Hematopoietic multipotent progenitor cell (in vitro differentiated cells): ENCODE measurements around the gene IGF1R. TPM values are rescaled to one million over a fixed set of nuclear protein-coding genes. Genes with fewer than 3 reads are reported as not detected.

ENCODE experiments used
- DNase-seq, 3 donors: peaks; one replicate each; pipeline ENCODE4 v3.0.0-alpha.2; 2011 to 2015; ENCODE audit warnings: low read depth in 2 of 3, low spot score in 2 of 3
- total RNA-seq: library from RNA; depleted of rRNA; stranded (reverse); fragments of >200 nt; gene quantifications from one replicate; pipeline ENCODE4 v1.2.3, GENCODE V29; 2012

IGF1R gene
- total RNA-seq, 1 donor: 81.9 TPM

DNA sequence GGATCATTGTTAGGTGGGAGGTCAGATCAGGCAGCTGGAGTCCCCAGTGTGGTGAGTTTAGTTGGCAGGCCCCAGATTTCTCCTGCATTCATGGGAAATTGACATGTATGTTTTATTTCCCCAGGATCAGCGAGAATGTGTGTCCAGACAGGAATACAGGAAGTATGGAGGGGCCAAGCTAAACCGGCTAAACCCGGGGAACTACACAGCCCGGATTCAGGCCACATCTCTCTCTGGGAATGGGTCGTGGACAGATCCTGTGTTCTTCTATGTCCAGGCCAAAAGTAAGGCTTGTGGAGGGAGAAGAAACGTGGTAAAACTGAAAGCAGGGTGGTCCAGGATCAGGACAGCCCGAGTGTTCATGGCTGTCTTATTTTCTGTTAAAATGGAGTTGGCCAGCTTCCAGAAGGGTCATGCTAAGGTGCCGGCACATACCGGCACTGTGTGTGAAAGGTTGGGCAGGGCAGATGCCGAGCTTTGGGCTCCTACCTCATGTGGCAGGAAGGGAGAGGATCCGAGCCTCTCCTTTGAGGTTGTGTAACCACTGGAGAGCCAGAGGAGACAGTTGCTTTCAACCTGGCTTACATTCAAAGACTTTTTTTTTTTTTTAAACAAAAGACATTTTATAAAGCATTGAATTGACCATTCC lies 276.2 kb downstream of the IGF1R start:
- DNase-seq: no peak

DNA sequence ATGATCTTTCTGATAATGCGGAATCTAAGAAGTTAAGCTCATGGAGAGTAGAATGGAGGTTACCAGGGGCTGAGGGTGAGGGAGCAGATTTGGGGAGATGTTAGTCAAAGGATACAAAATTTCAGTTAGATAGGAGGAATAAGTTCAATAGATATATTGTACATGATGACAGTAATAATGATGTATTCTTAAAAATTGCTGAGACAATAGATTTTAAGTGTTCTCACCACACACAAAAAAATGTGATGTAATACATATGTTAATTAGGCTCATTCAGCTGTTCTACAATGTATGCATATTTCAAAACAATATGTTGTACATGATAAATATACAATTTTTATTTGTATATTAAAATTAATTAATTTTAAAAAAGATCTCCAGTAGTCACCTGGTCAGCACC lies 277.9 kb downstream of the IGF1R start:
- DNase-seq: no peak

DNA sequence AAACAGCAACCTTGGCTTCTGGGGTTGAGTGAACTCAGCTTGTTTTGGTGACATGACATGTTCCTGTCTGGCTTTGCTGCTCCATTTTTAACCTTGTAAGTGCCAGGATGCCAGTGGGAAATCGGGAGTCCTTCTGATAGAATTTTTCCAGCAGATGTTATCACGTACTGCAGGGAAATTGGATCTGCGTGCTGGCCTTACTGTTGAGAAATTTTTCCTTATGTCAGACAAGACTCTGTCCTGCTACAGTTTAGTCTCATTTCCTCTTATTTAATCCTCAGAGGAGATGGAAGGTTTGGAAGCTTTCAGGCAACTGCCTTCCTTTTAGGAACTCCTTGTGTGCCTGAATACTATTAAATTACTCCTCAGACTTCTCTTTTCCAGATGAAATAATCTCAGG lies 278.7 kb downstream of the IGF1R start:
- no peak for DNase-seq

DNA sequence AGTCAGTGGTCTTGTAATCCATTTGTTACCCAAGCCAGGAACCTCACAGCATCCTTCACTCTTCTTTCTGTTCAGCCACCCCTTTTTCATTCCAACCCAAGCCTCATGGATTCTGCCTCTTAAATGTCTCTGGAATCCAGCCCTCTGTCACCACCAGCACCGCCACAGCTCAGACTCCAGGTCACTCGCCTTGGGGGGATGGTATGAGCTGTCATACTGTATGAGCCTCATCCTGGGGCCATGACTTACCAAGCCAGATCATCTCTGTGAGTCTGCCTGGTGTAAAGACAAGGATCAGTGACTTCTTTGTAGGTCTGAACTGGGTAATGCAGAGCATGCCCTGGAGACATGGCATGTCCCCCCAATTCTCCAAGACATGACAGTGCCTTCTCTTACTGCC lies 279.7 kb downstream of the IGF1R start:
- DNase-seq: no peak

DNA sequence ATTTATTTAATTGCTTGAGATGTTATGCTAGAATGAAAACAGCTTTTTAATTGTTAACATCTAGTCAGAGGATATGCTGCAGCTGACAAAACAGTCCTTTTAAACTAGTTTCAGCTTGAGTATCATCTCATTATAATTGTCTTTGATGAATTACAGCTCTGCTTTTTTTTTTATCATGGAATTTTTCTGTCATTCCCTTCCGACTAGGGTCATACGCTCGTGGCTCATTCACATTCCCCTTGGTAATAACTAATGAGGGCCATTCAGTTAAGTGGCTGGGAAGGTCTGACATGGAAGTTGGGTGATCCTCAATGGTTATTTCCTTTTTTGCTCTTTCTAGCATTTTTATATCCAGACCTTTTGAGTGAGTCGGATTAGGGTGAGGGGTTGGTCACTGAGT lies 282.2 kb downstream of the IGF1R start:
- DNase-seq: no peak

DNA sequence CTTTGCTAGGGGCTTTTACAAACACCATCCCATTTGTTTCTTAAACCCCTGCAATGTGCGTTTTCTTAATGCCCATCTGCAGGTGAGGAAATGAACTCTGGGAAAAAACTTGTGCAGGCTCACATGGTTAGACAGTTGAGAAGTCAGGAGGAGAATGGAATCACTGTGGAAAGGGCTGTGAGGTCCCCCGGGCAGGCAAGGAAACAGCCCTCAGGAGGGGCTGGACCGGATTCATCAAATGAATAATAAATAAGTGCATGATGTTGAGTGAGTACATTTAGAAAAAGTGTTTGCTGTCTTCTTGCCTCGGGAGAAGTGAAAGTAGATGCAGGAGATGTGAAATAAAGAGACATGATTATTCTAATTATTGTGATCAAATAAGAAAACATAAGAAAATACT lies 282.7 kb downstream of the IGF1R start:
- DNase-seq: no peak

DNA sequence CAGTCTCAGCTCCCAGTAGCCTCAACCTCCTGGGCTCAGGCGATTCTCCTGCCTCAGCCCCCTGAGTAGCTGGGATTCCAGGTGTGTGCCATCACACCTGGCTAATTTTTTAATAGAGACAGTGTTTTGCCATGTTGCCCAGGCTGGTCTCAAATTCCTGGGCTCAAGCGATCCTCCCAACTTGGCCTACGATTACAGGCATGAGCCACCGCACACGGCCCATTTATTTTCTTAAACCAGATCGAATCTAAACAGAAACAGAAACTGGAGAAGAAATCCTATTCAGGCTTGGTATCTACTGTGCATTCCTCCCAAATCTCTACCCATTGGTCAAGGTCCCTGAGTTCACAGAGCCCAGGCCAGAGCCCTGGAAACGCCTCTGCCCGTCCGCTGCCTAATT lies 285.1 kb downstream of the IGF1R start:
- no peak for DNase-seq

DNA sequence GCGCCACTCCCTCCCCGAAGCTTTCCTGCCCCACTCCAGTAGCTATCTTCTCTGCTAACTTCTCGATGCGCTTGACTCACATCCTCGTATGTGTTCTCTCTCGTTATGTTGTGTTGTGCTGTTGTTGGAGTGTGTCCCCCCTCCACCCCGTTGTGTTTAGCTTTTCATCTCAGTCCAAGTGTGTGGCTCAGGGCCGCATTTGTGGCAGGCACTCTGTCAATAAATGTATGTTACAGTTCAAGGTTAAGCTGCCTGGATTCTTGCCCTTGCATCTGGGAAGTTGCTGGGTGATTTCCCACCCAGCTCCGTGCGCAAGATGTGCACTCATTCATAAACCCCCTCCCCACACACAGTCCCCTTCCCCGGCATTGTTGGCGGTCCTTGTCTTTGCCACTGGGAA lies 287.4 kb downstream of the IGF1R start:
- no peak for DNase-seq

DNA sequence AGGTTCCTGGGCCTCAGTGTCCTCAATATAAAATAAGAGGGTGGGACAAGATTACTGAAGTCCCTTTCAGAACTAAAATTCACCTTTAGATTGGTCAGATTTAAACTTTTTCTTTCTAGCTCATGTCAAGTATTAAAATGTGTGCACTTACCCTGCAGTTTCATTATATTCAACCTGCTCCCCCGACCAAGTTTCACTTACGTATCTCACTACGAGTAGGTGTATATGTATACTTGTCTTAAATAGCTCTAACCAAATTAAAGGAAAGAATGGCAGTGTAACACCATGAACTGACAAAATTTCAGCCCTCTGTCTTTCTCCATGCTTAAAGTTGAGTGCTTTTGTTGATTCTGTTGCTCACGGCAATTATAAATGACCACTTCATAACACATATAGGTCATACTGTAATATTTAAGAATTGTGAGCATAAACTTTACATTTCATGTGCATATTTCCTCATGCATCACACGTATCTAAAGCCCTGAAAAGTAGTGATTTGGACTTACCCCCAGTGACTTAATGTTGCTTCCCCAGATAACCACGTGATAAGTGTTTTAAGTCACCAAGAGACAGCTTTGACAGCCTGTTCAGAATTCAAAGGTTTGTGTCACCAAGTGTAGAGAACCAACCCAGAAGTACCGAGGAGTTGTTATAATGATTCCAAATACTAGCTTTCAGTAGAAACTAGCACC lies 289.2 kb downstream of the IGF1R start:
- no peak for DNase-seq

DNA sequence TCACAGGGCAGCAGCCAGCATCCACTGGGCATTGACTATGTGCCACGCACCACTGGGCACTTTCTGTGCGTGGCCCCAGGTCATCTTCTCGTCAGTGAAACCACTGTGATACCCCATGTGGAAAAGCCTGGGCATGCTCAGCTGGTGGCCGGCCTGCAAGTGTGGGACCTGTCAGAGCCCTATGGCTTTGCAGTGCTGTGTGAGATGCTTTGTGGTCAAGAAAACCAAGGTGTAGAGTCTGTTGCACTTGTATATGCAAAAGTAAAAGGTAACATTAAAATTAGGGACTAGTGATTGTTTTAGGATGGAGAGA lies 289.7 kb downstream of the IGF1R start:
- DNase-seq: no peak

DNA sequence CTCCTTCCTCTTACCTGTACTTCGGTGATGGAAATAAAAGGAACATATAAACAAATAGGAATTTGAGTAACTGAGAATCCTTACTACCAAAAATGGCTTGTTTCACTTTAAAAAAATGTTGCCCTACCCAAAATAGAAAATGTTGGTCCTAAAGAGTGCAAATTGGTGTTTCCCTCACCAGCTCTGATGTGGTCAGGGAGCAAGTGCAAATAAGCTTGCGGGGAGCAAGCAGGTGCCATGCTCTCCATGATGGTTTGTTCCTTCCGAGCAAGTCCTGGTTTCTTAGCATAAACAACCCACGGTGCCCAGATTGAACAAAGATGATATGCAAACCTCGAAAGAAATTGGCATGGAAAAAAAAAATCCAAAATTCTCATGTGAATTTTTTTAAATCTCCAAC lies 290.5 kb downstream of the IGF1R start:
- no peak for DNase-seq

DNA sequence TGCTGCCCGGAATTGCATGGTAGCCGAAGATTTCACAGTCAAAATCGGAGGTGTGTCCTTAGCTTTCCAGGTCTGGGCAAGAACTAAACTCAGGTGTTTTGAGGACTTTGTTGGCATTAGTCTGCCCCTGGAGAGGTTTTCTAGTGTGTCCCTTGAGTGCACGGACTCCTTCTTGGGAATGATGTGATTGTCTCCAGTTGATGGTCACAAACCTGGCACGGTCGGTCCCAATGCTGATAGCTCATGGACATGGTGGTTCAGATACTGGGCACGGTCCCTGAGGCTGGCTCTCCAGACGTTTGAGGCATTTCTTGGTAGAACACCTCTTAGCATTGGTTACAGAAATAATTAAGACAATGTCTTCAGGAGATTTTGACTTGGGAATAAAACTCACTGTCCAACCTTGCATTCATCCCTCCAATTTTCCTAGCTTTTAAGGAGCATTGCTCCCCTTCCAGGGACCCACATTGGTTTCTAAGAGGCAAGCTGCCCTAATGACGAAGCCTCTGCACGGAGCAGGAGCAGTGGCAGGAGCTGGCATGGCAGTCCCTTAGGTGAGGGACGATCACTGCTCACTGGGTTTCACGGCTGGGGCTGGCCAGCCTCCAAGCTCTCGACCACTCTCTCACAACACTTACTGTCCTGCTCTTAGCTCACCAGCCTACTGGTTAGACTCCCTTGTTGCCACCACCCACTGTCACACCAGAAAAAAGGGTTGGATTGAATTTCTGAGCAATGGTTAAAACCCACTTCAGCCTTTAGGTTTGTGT lies 291.2 kb downstream of the IGF1R start:
- DNase-seq: no peak

DNA sequence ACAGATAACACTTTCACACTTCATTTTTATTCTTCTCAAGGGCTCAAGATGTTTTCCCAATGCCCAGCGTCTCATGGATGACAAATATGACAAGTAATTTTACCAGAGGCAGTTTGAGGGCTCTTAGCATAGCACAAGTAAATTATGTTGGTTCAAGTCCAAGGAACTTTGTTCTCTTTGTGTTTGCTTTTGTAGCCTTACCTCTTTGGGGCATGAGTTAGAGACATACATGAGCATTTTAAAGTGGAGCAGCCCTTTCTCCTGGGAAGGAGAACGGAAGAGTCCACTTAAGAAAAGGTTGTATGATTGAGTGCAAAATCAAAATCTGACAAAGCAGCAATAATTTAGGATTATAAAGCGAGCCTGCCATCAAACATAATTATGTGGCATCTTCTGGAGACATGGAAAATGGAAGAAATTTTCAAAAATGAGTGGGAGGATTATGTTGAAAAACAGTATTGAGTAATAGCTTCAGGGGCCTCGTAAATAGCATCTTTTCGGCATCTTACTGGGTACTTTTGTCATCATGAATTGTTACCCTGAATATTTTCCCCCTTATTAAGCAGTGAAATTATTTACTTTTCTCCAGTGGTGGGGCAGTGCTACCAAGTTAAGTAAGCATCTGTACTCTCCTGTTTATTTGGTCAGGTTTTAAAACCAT lies 293.4 kb downstream of the IGF1R start:
- no peak for DNase-seq

DNA sequence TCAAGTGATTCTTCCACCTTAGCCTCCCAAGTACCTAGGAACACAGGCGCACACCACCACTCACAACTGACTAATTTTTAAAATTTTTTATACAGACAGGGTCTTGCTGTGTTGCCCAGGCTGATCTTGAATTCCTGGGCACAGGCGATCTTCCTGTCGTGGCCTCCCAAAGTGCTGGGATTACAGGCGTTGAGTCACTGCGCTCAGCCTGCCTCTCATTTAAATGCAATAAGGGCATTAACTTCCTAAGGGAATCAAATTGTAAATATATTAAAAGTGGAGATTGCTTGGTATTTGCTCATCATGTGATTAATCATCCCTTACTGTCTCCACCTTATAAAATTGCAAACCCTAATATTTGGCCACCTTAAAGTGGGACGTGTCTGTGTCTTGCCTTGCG lies 294.1 kb downstream of the IGF1R start:
- DNase-seq: no peak

DNA sequence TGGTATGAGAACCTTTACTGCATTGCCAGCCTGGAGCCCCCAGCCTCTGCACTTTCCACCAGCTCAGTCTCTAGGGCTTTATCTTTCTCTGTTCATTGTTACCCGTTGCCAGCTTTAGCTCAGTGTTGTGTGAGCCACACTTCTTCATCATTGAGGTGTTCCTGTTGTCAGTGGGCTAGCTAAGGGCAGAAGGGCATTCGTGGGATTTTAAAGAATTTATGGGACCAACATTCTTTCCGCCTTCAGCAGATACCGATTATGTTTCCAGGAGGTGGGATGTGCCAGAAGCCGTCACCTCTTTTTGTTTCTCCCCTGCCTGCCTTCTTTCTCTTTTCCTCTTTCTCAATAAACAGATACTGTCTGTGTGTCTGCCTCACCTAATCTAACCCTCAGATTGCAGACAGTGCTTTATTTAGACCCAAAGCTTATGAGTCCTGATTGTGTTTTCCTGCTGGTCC lies 294.7 kb downstream of the IGF1R start:
- DNase-seq: no peak

DNA sequence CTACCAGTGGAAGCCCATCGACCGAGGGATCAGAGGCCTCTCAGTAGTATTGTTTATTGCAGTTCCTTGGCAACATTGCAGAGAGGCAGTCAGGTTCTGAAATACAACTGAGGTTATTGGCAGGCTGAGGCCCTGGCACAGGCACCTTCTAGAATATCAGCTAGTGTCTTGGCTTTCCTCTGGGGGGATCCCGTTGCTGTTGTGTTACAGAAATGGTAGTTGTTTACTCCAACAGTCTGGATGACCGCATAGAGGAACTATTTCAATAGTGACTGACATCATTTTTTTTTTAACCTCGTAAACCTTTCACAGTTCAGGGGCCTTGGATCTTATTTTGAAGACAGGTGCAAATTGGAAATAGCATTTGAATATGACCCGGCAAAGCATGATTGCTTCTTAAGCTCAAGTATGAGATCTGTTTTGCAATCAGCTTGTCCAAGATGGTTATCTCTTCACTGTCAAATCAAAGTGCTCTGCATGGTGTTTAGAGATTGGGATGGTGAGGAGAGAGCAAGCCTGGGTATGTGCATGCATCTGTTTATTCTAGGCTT lies 295.3 kb downstream of the IGF1R start:
- no peak for DNase-seq

DNA sequence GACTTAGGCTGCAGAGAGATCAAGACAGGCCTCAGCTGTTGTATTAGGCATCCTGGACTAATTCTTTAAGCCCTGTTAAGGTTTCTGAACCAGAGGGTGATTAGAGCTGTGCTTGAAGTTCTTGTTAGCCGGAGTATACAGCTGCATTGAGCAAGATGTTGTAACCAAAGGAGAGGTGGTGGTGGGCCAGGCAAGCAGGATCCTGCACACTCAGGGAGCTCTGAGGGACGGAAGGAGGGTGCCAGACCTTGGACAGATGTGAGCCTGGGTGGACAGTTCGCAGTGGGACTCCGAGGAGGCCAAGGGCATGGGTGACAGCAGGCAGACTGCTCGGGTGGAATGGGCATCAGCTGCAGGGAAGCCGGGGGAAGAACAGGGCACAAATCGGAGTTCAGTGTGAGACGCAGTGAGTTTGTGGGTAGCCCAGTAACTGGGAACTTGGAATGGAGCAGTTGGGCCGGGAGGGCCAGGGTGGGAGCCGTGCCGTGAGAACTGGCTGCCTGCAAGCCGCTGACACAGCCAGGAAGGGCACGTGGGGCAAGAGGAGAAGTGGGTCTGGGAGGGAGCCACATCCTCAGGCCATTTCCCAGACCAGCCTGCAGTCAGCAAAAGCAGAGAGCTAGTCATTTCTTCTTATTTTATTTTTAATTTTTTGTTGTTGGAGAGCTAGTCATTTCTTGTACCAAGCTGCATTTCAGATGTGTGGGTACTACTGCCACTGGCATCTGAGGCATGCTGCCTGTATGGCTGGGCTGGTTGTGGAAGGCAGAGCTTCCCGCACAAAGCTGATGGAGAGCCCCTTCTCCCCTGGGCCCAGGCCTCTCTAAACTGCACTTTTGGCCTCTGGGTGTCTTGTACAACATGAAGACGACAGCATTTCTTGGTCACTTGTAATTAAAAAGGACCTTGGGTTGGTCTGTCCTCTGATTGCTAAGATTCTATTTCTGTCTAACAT lies 298.2 kb downstream of the IGF1R start:
- DNase-seq: no peak

DNA sequence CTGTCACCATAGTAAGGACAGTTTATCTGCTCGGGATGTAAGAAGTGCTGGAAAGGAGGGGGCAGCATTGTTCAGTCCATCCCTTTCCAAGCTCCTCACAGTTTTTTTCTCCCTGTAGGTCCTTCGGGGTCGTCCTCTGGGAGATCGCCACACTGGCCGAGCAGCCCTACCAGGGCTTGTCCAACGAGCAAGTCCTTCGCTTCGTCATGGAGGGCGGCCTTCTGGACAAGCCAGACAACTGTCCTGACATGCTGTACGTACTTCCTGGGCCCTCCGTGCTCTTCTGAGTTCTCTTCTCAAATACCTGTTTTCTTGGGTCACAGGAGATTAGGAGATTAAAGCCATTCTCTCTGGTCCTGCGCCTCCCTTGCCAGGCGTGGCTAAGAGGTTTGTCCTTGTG lies 300.1 kb downstream of the IGF1R start:
- DNase-seq: no peak

DNA sequence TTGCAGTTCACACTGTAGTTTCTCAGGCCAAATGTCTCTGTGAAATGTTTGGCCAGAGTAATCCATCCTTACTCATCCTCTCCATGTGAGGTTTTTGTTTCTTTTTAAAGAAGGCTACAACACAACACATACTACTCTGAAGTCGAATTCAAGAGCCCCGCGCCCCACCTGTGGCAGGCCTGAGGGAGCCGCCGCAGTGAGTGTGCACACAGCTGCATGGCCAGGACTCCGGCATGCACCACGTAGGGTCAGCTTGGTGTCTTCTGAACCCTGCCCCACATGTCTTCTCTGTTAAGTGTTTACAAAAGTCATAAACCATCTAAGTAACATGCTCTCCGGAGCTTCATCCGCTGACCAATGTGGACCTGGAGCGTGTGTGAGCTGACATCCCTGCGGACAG lies 300.6 kb downstream of the IGF1R start:
- DNase-seq: no peak

DNA sequence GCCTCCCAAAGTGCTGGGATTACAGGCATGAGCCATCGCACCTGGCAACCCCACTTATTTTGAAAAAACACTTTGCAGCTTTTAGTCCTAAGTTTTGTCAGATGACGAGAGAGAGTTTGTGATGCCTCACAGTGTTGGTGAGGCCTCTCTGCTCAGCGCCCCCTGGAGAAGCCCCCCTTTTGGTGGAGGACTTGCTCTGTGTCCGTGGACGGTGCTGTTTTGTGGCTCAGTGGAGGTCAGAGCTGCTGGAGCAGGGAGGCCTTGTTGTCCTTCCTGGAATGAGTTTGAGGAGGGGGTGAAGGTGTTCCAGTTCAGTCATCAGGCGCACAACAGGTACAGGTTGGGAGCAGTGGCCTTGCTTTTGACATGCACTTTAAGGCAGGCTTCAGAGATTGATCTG lies 301.3 kb downstream of the IGF1R start:
- DNase-seq: no peak
